HepG2 (cell line): ENCODE data around the gene CNOT6. TPM values are rescaled to one million over a fixed set of nuclear protein-coding genes. Genes with fewer than 3 reads are reported as not detected.
"Not testable (repeated sequence)": the region's sequence is repeated elsewhere in the genome, so short reads cannot be mapped to it uniquely, and the experiment has no call there.

Source experiments
- ATAC-seq: fragments of 200-7000 bp; cut with Tn5 transposase; 3 replicates; pipeline ENCODE4 v1.9.1; 2020; ENCODE audit warnings: mild to moderate bottlenecking, moderate library complexity
- BruUV-seq: library from RNA; stranded (reverse); fragments of 400-500 nt; replicated peaks from 2 replicates; lab custom pipeline; 2021; lab: Mats Ljungman, UMichigan
- CTCF ChIA-PET: fragments of 300-600 bp; formaldehyde crosslinking; extraction: SDS; loops from one replicate; lab custom pipeline; 2021; ENCODE audit warnings: low total read pairs, inconsistent platforms, low intra/inter-chr PET ratio; lab: Yijun Ruan, JAX
- POLR2A ChIA-PET: fragments of 350-600 bp; sonication (Branson Sonifier 250); formaldehyde crosslinking; loops from one replicate; lab custom pipeline; 2020; ENCODE audit warnings: antibody characterized with exemption, inconsistent platforms; lab: Yijun Ruan, JAX
- DNase-seq: peaks from one replicate; pipeline ENCODE4 v3.0.0-alpha.2; 2015; ENCODE audit warnings: low spot score
- FAIRE-seq: peaks from 3 replicates; lab custom pipeline; 2011; peaks lifted over from hg19 to GRCh38; lab: Jason Lieb, UNC
- H2AFZ ChIP-seq: one replicate; pipeline ENCODE4 v1.6.1; 2011; ENCODE audit warnings: low read length, inconsistent platforms
- H3K27ac ChIP-seq: fragments of 300-600 bp; 3 replicates; pipeline ENCODE4 v1.8.0; 2011; ENCODE audit warnings: mixed run types, mild to moderate bottlenecking, mixed read lengths, low read length, inconsistent platforms; ENCODE audit not compliant: insufficient read depth; ENCODE audit errors: extremely low read length
- H3K27me3 ChIP-seq, 2 experiments: fragments of 200-600 bp in 1 of 2; 2 replicates in 1 of 2; 3 replicates in 1 of 2; pipeline versions ENCODE4 v1.6.0 to v1.8.0; 2011; ENCODE audit warnings: low read length in 2 of 2, mild to moderate bottlenecking in 2 of 2, moderate library complexity in 2 of 2, inconsistent platforms in 1 of 2; ENCODE audit not compliant: insufficient read depth in 2 of 2, control insufficient read depth in 1 of 2
- H3K36me3 ChIP-seq, 2 experiments: fragments of 200-600 bp in 1 of 2; replicated peaks in 1 of 2; 2 replicates in 1 of 2; 3 replicates in 1 of 2; pipeline versions ENCODE4 v1.5.1 to v1.8.0; 2011; ENCODE audit warnings: low read length in 2 of 2, inconsistent platforms in 1 of 2; ENCODE audit not compliant: insufficient read depth in 2 of 2, control insufficient read depth in 1 of 2
- H3K4me1 ChIP-seq: 2 replicates; pipeline ENCODE4 v1.5.1; 2012; ENCODE audit warnings: low read length, inconsistent platforms; ENCODE audit not compliant: insufficient read depth
- H3K4me2 ChIP-seq: 2 replicates; pipeline ENCODE4 v1.6.0; 2011; ENCODE audit warnings: low read depth, low read length, inconsistent platforms
- H3K4me3 ChIP-seq, 3 experiments: fragments of 200-600 bp in 1 of 3; sonication (generic), shearing (Covaris generic) in 1 of 3; replicated peaks in 1 of 3; 2 replicates each; pipeline ENCODE4 v1.5.1; 2011 to 2016; ENCODE audit warnings: low read length in 3 of 3, inconsistent platforms in 2 of 3, low read depth in 2 of 3, mild to moderate bottlenecking in 2 of 3, control low read depth in 1 of 3, mixed read lengths in 1 of 3; ENCODE audit not compliant: insufficient read depth in 1 of 3
- H3K79me2 ChIP-seq: one replicate; pipeline ENCODE4 v1.6.1; 2011; ENCODE audit warnings: low read length, inconsistent platforms; ENCODE audit not compliant: insufficient read depth
- H3K9ac ChIP-seq: 2 replicates; pipeline ENCODE4 v1.6.0; 2011; ENCODE audit warnings: mild to moderate bottlenecking, low read depth, low read length, inconsistent platforms; ENCODE audit not compliant: insufficient read depth
- H3K9me3 ChIP-seq: 2 replicates; pipeline ENCODE4 v1.5.1; 2012; ENCODE audit warnings: mild to moderate bottlenecking, low read length
- H4K20me1 ChIP-seq: 2 replicates; pipeline ENCODE4 v1.6.0; 2011; ENCODE audit warnings: inconsistent platforms, mild to moderate bottlenecking, low read length, moderate library complexity; ENCODE audit not compliant: insufficient read depth
- ARID2 ChIP-seq: sonication (generic); formaldehyde crosslinking; IDR thresholded peaks from 2 replicates; pipeline ENCODE4 v1.8.1; 2022; ENCODE audit warnings: mild to moderate bottlenecking, missing genetic modification reagents, borderline replicate concordance
- CENPX ChIP-seq: sonication (generic); formaldehyde crosslinking; IDR thresholded peaks from 2 replicates; pipeline ENCODE4 v1.9.0; 2021; ENCODE audit warnings: mild to moderate bottlenecking, missing genetic modification reagents, moderate library complexity
- DNMT3B ChIP-seq: conservative IDR thresholded peaks from 2 replicates; pipeline ENCODE4 v1.6.1; 2016; ENCODE audit warnings: missing biosample characterization, control low read depth
- ETV5 ChIP-seq: IDR thresholded peaks from 2 replicates; pipeline ENCODE4 v1.6.1; 2018; ENCODE audit warnings: missing biosample characterization, missing genetic modification reagents, inconsistent platforms, borderline replicate concordance
- MLX ChIP-seq: IDR thresholded peaks from 2 replicates; pipeline ENCODE4 v1.6.1; 2016
- MYNN ChIP-seq: sonication (generic); formaldehyde crosslinking; IDR thresholded peaks from 2 replicates; pipeline ENCODE4 v1.4.0; 2020; ENCODE audit warnings: mild to moderate bottlenecking, low read depth, missing genetic modification reagents
- NBN ChIP-seq: fragments of 450-650 bp; conservative IDR thresholded peaks from 2 replicates; pipeline ENCODE4 v1.6.1; 2017
- SOX6 ChIP-seq, 2 experiments: fragments of 450-650 bp in 1 of 2; sonication (generic) in 1 of 2; formaldehyde crosslinking in 1 of 2; IDR thresholded peaks; 2 replicates each; pipeline versions ENCODE4 v1.4.0 to v1.6.1; 2017 to 2020; ENCODE audit warnings: antibody characterized with exemption in 1 of 2, mild to moderate bottlenecking in 1 of 2, missing genetic modification reagents in 1 of 2
- TBL1XR1 ChIP-seq: fragments of 150-350 bp; IDR thresholded peaks from 2 replicates; pipeline ENCODE4 v1.6.1; 2014; ENCODE audit warnings: borderline replicate concordance, low read length; ENCODE audit not compliant: partially characterized antibody
- THAP7 ChIP-seq: sonication (generic); formaldehyde crosslinking; IDR thresholded peaks from 2 replicates; pipeline ENCODE4 v1.8.1; 2023; ENCODE audit warnings: mild to moderate bottlenecking, missing genetic modification reagents
- ZNF10 ChIP-seq: sonication (generic); formaldehyde crosslinking; IDR thresholded peaks from 2 replicates; pipeline ENCODE4 v1.4.0; 2020; ENCODE audit warnings: mild to moderate bottlenecking, low read depth, missing genetic modification reagents, borderline replicate concordance
- ZNF205 ChIP-seq: IDR thresholded peaks from 2 replicates; pipeline ENCODE4 v1.6.1; 2018; ENCODE audit warnings: missing biosample characterization, missing genetic modification reagents
- ZNF329 ChIP-seq: sonication (generic); formaldehyde crosslinking; IDR thresholded peaks from 2 replicates; pipeline ENCODE4 v1.9.0; 2021; ENCODE audit warnings: low read depth, mild to moderate bottlenecking, missing genetic modification reagents
- ZNF331 ChIP-seq: sonication (generic); formaldehyde crosslinking; IDR thresholded peaks from 2 replicates; pipeline ENCODE4 v1.4.0; 2020; ENCODE audit warnings: missing genetic modification reagents
- ZNF484 ChIP-seq: sonication (generic); formaldehyde crosslinking; IDR thresholded peaks from 2 replicates; pipeline ENCODE4 v1.5.1; 2020; ENCODE audit warnings: mild to moderate bottlenecking, low read depth, missing genetic modification reagents, borderline replicate concordance
- ZNF580 ChIP-seq: IDR thresholded peaks from 2 replicates; pipeline ENCODE4 v1.6.1; 2016; ENCODE audit warnings: low read depth, borderline replicate concordance
- ZNF7 ChIP-seq: IDR thresholded peaks from 2 replicates; pipeline ENCODE4 v1.6.1; 2016; ENCODE audit warnings: missing biosample characterization, missing genetic modification reagents
- WGBS: methylation state at CpG from one replicate; pipeline ENCODE4 v1.1.6; 2017; ENCODE audit warnings: low lambda C conversion rate; 5-methylcytosine and 5-hydroxymethylcytosine counted together
- in situ Hi-C: cut with HindIII; loops from 2 replicates; pipeline ENCODE4 v1.10.0; 2017; ENCODE audit warnings: low pct_unique_long_range_greater_than_20kb; ENCODE audit not compliant: extremely low pct_ligation_motif_present
- intact Hi-C: fragments of 100-400 bp; cut with micrococcal nuclease; formaldehyde crosslinking; loops from one replicate; pipeline ENCODE4 v1.10.0; 2022; ENCODE audit not compliant: unreplicated experiment
- polyA plus RNA-seq, 8 experiments: library from polyadenylated mRNA; depleted of rRNA in 3 of 8; stranded (reverse) in 7 of 8; unstranded in 1 of 8; fragments of >200 nt; fragmentation: Illumina TruSeq in 4 of 8; extraction: Trizol in 4 of 8; gene quantifications; 2 replicates each; pipeline versions ENCODE4 v1.2.1 to v1.2.3, GENCODE V29; 2011 to 2016; ENCODE audit warnings: low read depth in 4 of 8, missing spikeins in 1 of 8, mixed read lengths in 1 of 8; ENCODE audit not compliant: insufficient read depth in 1 of 8
- total RNA-seq, 5 experiments: library from RNA; depleted of rRNA; stranded (reverse); fragments of >200 nt; fragmentation: Illumina TruSeq; extraction: Trizol; gene quantifications; 2 replicates each; pipeline ENCODE4 v1.2.3, GENCODE V29; 2016; ENCODE audit warnings: low read depth in 1 of 5

Gene CNOT6
- total and polyA plus RNA-seq, 2 of the 13 experiments (the other 11 are each of a cell fraction or from before 2014, with no cell fraction given) = 8.8 to 9.1 TPM

GRCh38 chr5:180472269-180472668 lies 21.9 kb upstream of the CNOT6 start:
- no peaks in the 10 kb centered on the region for H3K9me3 ChIP-seq
- no TSS peak for BruUV-seq
- peaks cover 3 to 24% of the 10 kb centered on the region in 2 experiments; a peak in 3 of 5 replicates for H3K27me3 ChIP-seq
- H3K79me2 ChIP-seq = no peaks in the 10 kb centered on the region
- CTCF ChIA-PET = no interaction called here
- H4K20me1 ChIP-seq = 0 out of 2 replicates have a peak, but pooled peaks cover 2% of the 10 kb centered on the region
- FAIRE-seq (no peak), ATAC-seq (no peak), DNase-seq (no peak)
- no peak overlapping the region for H3K27ac ChIP-seq
- H2AFZ ChIP-seq = no peak overlapping the region
- POLR2A ChIA-PET = no interaction called here
- H3K9ac ChIP-seq = no peak overlapping the region
- no peak for TF ChIP-seq DNMT3B
- no peak for TF ChIP-seq ZNF205 (CRISPR knock-in tag)
- no peak for TF ChIP-seq ZNF7
- no peak for TF ChIP-seq CENPX (CRISPR knock-in tag)
- no peak for TF ChIP-seq ARID2 (CRISPR knock-in tag)
- no peak for TF ChIP-seq MYNN (CRISPR knock-in tag)
- TF ChIP-seq TBL1XR1 = no peak
- TF ChIP-seq ETV5 (CRISPR knock-in tag) = no peak
- TF ChIP-seq ZNF331 (CRISPR knock-in tag) = no peak
- TF ChIP-seq MLX (CRISPR knock-in tag) = no peak
- no peak for TF ChIP-seq ZNF329 (CRISPR knock-in tag)
- TF ChIP-seq ZNF484 (CRISPR knock-in tag) = no peak
- TF ChIP-seq THAP7 (CRISPR knock-in tag) = no peak
- no peak for TF ChIP-seq ZNF580
- TF ChIP-seq ZNF10 (CRISPR knock-in tag) = no peak
- TF ChIP-seq SOX6 (IDR thresholded peaks at IDR 0.05) = no peak
- TF ChIP-seq SOX6 (CRISPR knock-in tag; IDR thresholded peaks at IDR 0.05) = no peak
- TF ChIP-seq NBN = no peak
- WGBS = 35% methylated on average over 4 of the region's 4 CpGs
- no peak overlapping the region for H3K4me3 ChIP-seq
- H3K4me1 ChIP-seq = peaks cover 13% of the 10 kb centered on the region
- H3K36me3 ChIP-seq = no peaks in the 10 kb centered on the region
- intact Hi-C loops = loop anchor here (5.0 to 10.0 kb wide), 2 partner anchors 60 to 177 kb away; partner anchors contain the start of gene MAPK9
- H3K4me2 ChIP-seq = no peak overlapping the region
- in situ Hi-C loops = loop anchor here (10.0 to 25.0 kb wide), 2 partner anchors 177 to 260 kb away; partner anchors contain the start of genes MAPK9 and RASGEF1C

GRCh38 chr5:180473386-180473785 lies 20.8 kb upstream of the CNOT6 start:
- H2AFZ ChIP-seq, H4K20me1 ChIP-seq, H3K79me2 ChIP-seq, DNase-seq, H3K4me3 ChIP-seq, H3K9ac ChIP-seq, H3K27ac ChIP-seq, H3K36me3 ChIP-seq, H3K9me3 ChIP-seq, H3K4me1 ChIP-seq, H3K4me2 ChIP-seq, FAIRE-seq, CTCF ChIA-PET, ATAC-seq, BruUV-seq, POLR2A ChIA-PET: not testable (repeated sequence)
- in situ Hi-C loops (loop anchor here (10.0 to 25.0 kb wide), 2 partner anchors 179 to 261 kb away; partner anchors contain the start of genes MAPK9 and RASGEF1C), intact Hi-C loops (loop anchor here (5.0 to 10.0 kb wide), 2 partner anchors 61 to 179 kb away; partner anchors contain the start of gene MAPK9)
- 35% methylated on average over 8 of the region's 8 CpGs for WGBS
- peaks cover 2 to 14% of the 10 kb centered on the region in 2 experiments; a peak in 3 of 5 replicates for H3K27me3 ChIP-seq
